Retina (tissue), 1 donor: ENCODE data around the gene CPNE1.

Experiments used
- DNase-seq: peaks from one replicate; pipeline ENCODE4 v3.0.0-alpha.2; 2016

CPNE1 gene

GRCh38 chr20:35597186-35597585, 67.5 kb downstream of the CPNE1 start:
- no peak for DNase-seq

- DNase-seq = no peak
Observed at GRCh38 chr20:35595901-35596300, 68.8 kb downstream of the CPNE1 start.

DNA sequence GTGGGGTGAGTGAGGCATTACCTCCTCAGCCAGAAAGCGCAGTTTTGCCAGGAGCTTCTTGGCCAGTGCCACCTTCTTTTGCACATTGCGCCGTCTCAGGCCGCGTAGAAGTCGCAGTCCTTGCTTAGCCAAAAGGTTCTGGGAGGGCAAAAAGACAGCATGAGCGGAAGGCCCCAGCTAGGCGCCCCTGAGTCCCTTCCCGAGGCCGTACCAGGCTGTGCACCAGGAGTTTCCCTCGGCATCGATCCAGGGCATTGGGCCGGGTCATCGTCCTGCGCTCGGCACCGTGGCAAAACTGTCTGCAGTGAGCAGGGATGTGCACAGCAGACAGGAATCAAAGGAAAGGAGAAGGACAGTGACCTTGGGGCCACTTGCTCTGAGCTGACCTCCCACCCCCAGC, 69.2 kb downstream of the CPNE1 start:
- DNase-seq = no peak

GRCh38 chr20:35592339-35592974, 72.2 kb downstream of the CPNE1 start:
- DNase-seq = no peak

DNA sequence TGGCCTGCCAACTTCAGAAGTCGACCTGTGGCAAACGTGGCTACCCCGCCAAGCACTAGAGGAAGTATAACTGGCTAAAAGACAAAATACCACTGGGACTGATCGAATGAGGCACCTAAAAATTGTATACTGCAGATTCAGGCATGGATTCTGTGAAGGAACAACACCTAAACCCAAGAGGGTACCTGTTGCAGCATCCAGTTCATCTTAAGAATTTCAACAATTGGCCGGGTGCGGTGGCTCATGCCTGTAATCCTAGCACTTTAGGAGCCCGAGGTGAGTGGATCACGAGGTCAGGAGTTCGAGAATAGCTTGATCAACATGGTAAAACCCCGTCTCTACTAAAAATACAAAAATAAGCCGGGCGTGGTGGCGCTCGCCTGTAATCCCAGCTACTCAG, 76.3 kb downstream of the CPNE1 start:
- DNase-seq = no peak

DNA sequence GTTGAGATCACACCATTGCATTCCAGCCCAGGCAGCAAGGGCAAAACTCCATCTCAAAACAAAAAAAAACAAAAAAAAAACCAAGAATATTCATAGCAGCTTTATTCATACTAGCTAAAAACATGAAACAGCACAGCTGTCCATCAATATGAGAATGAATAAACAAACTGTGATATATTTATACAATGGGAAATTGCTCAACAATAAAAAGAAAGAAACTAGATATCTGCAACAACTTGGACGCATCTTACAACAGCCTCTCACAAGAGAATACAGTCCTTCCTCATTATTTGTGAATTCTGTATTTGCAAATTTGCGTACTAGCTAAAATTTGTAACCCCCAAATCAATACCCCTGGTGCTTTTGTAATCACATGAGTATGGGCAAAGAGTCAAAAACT, 77.3 kb downstream of the CPNE1 start:
- no peak for DNase-seq

GRCh38 chr20:35586751-35587425, 77.8 kb downstream of the CPNE1 start:
- no peak for DNase-seq

DNA sequence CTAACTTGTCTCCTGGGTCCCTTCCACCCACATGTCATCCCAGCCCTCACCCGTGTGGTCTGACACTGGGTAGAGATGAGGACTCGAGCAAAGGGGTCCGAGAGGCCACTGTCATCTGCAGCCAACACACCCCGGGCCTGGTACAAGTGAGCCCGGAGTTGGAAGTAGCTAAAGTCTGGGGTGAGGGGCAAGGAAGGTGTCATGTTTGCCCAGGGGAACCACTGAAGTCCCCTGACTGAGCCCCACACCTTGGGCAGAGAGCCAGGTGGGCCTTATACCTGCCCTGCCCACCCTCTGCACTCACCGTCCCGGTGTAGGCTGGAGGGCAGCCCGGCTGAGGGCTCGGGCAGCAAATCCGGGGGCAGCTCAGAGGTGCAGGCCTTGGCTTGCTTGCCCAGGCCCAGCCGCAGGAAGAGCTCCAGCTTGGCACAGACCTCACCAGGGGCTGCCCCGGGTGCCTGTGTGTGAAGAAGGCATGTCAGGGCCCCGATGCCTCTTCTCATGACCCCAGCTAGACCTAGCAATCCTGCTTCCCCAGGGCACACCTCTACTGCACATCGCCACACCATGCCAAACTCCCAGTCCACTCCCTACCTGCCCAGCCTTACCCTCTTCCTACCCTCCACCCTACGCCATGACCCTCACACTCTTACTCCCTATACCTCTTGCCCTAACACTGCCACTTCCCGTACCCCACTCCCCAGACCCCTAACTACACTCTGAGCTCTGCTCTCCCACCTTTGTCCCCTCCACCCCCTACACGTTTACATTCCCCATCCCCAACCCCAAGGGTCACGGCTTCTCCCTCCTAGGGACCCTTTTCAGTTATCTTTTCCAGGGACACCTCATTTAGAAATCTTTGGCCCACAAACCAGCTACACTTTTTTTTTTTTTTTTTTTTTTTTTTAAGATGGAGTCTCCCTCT, 80.8 kb downstream of the CPNE1 start:
- no peak for DNase-seq

- no peak for DNase-seq
Observed at GRCh38 chr20:35582741-35583404, 81.8 kb downstream of the CPNE1 start.

DNA sequence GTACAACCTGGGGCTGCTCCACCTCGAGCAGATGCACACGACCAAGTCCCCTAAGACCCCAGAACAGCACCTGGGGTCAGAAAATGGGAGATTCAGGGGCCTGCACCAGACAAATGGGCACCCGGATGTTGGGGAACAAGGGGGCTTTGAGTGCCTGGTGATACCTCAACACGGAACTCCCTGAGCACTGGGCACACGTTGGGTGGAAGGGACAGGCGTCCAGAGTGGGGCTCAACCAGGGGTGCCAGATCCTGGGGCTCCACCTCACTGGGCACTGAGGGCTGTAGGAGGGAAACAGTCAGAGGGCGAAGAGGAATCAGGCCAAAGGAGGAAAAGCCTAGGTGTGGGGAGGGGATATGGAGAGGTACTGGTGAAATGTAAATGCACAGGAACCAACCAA, 82.6 kb downstream of the CPNE1 start:
- no peak for DNase-seq

GRCh38 chr20:35579196-35579595, 85.5 kb downstream of the CPNE1 start:
- DNase-seq = no peak

- no peak for DNase-seq
Observed at GRCh38 chr20:35578469-35578868, 86.2 kb downstream of the CPNE1 start.

GRCh38 chr20:35576816-35577215, 87.9 kb downstream of the CPNE1 start:
- DNase-seq = no peak
